IMR-90 (cell line): ENCODE data around the gene LRRC36. TPM values are rescaled to one million over a fixed set of nuclear protein-coding genes. Genes with fewer than 3 reads are reported as not detected.

Experiments used
- ATAC-seq: fragments of 200-7000 bp; cut with Tn5 transposase; 2 replicates; pipeline ENCODE4 v1.9.1; 2020; ENCODE audit warnings: low read depth, mild to moderate bottlenecking, moderate library complexity
- BruUV-seq: library from RNA; stranded (reverse); fragments of 400-500 nt; replicated peaks from 2 replicates; lab custom pipeline; 2021; lab: Mats Ljungman, UMichigan
- CTCF ChIA-PET: fragments of 300-600 bp; formaldehyde crosslinking; extraction: SDS; loops from one replicate; lab custom pipeline; 2021; ENCODE audit warnings: antibody characterized with exemption; lab: Yijun Ruan, JAX
- POLR2A ChIA-PET: fragments of 300-600 bp; sonication (Branson Sonifier 250); formaldehyde crosslinking; loops from one replicate; lab custom pipeline; 2022; ENCODE audit warnings: antibody characterized with exemption; ENCODE audit not compliant: unreplicated experiment; lab: Charles Lee
- DNase-seq: peaks from one replicate; pipeline ENCODE4 v3.0.0; 2013
- H2AFZ ChIP-seq: replicated peaks from 2 replicates; pipeline ENCODE3; 2013; ENCODE audit warnings: low read length, mild to moderate bottlenecking; ENCODE audit not compliant: poor library complexity
- H2AK5ac ChIP-seq: 2 replicates; pipeline ENCODE4 v1.6.1; 2013; ENCODE audit warnings: low read depth, low read length, inconsistent platforms
- H2AK9ac ChIP-seq: replicated peaks from 2 replicates; pipeline ENCODE3; 2013; ENCODE audit warnings: mild to moderate bottlenecking, low read depth, low read length, moderate library complexity; ENCODE audit not compliant: poor library complexity
- H2BK120ac ChIP-seq: 2 replicates; pipeline ENCODE4 v1.6.1; 2013; ENCODE audit warnings: low read depth, low read length, inconsistent platforms
- H2BK15ac ChIP-seq: 3 replicates; pipeline ENCODE4 v1.6.1; 2013; ENCODE audit warnings: low read depth, low read length, inconsistent platforms
- H2BK20ac ChIP-seq: 2 replicates; pipeline ENCODE4 v1.6.1; 2013; ENCODE audit warnings: low read depth, mild to moderate bottlenecking, inconsistent platforms, low read length, moderate library complexity
- H2BK5ac ChIP-seq: 2 replicates; pipeline ENCODE4 v1.6.1; 2013; ENCODE audit warnings: mild to moderate bottlenecking, low read depth, low read length, inconsistent platforms; ENCODE audit not compliant: poor library complexity, severe bottlenecking
- H3K14ac ChIP-seq: replicated peaks from 2 replicates; pipeline ENCODE4 v1.6.1; 2013; ENCODE audit warnings: low read depth, low read length, inconsistent platforms
- H3K18ac ChIP-seq: 2 replicates; pipeline ENCODE4 v1.6.1; 2013; ENCODE audit warnings: low read depth, low read length, control low read depth
- H3K23ac ChIP-seq: 2 replicates; pipeline ENCODE4 v1.6.1; 2013; ENCODE audit warnings: low read depth, low read length, inconsistent platforms
- H3K27ac ChIP-seq: 2 replicates; pipeline ENCODE4 v1.5.1; 2013; ENCODE audit warnings: mild to moderate bottlenecking, control low read depth, low read length; ENCODE audit not compliant: insufficient read depth
- H3K27me3 ChIP-seq: 2 replicates; pipeline ENCODE4 v1.6.1; 2013; ENCODE audit warnings: low read length; ENCODE audit not compliant: control insufficient read depth, insufficient read depth
- H3K36me3 ChIP-seq: 2 replicates; pipeline ENCODE4 v1.6.1; 2013; ENCODE audit warnings: low read length, mixed read lengths; ENCODE audit not compliant: control insufficient read depth, insufficient read depth
- H3K4ac ChIP-seq: 2 replicates; pipeline ENCODE4 v1.6.1; 2013; ENCODE audit warnings: low read depth, low read length, inconsistent platforms
- H3K4me1 ChIP-seq: 2 replicates; pipeline ENCODE4 v1.6.1; 2013; ENCODE audit warnings: low read length, mixed read lengths; ENCODE audit not compliant: control insufficient read depth, insufficient read depth
- H3K4me2 ChIP-seq: 2 replicates; pipeline ENCODE4 v1.6.1; 2013; ENCODE audit warnings: low read depth, mild to moderate bottlenecking, control low read depth, low read length, moderate library complexity
- H3K4me3 ChIP-seq: 2 replicates; pipeline ENCODE4 v1.5.1; 2013; ENCODE audit warnings: low read depth, mild to moderate bottlenecking, control low read depth, low read length, moderate library complexity; ENCODE audit not compliant: insufficient read depth
- H3K56ac ChIP-seq: 2 replicates; pipeline ENCODE4 v1.6.1; 2013; ENCODE audit warnings: low read length, inconsistent platforms; ENCODE audit not compliant: insufficient read depth; ENCODE audit errors: extremely low read depth
- H3K79me1 ChIP-seq, 2 experiments: 2 replicates each; pipeline ENCODE4 v1.6.1; 2013; ENCODE audit warnings: low read length in 2 of 2, inconsistent platforms in 1 of 2, low read depth in 1 of 2
- H3K9ac ChIP-seq: 2 replicates; pipeline ENCODE4 v1.6.1; 2013; ENCODE audit warnings: low read depth, low read length, control low read depth
- H3K9me1 ChIP-seq: 2 replicates; pipeline ENCODE4 v1.6.1; 2013; ENCODE audit warnings: low read length, inconsistent platforms; ENCODE audit not compliant: insufficient read depth
- H3K9me3 ChIP-seq: 2 replicates; pipeline ENCODE4 v1.6.1; 2013; ENCODE audit warnings: low read length; ENCODE audit not compliant: control insufficient read depth, insufficient read depth
- H4K20me1 ChIP-seq: 2 replicates; pipeline ENCODE4 v1.6.1; 2013; ENCODE audit warnings: low read length, inconsistent platforms; ENCODE audit not compliant: insufficient read depth
- H4K5ac ChIP-seq: 2 replicates; pipeline ENCODE4 v1.6.1; 2013; ENCODE audit warnings: mild to moderate bottlenecking, low read depth, low read length, control low read depth
- H4K8ac ChIP-seq, 2 experiments: 2 replicates each; pipeline ENCODE4 v1.6.1; 2013; ENCODE audit warnings: low read depth in 2 of 2, low read length in 2 of 2, control low read depth in 1 of 2, inconsistent platforms in 1 of 2
- H4K91ac ChIP-seq: 2 replicates; pipeline ENCODE4 v1.6.1; 2013; ENCODE audit warnings: low read depth, low read length, inconsistent platforms; ENCODE audit not compliant: insufficient read depth
- BHLHE40 ChIP-seq: fragments of 150-350 bp; IDR thresholded peaks from 2 replicates; pipeline ENCODE4 v1.6.1; 2016; ENCODE audit warnings: mild to moderate bottlenecking, low read depth, low read length
- CEBPB ChIP-seq: IDR thresholded peaks from 2 replicates; pipeline ENCODE4 v1.6.1; 2012; ENCODE audit warnings: low read depth, low read length, improper control_type of control experiment
- CHD1 ChIP-seq: IDR thresholded peaks from 2 replicates; pipeline ENCODE4 v1.6.1; 2012; ENCODE audit warnings: low read depth, low read length, improper control_type of control experiment
- FOS ChIP-seq: fragments of 150-350 bp; IDR thresholded peaks from 2 replicates; pipeline ENCODE4 v1.6.1; 2016; ENCODE audit warnings: low read depth, low read length
- MAFK ChIP-seq: IDR thresholded peaks from 2 replicates; pipeline ENCODE4 v1.6.1; 2012; ENCODE audit warnings: low read depth, low read length, improper control_type of control experiment
- MAZ ChIP-seq: IDR thresholded peaks from 2 replicates; pipeline ENCODE4 v1.6.1; 2012; ENCODE audit warnings: low read depth, mild to moderate bottlenecking, low read length, improper control_type of control experiment, moderate library complexity, borderline replicate concordance
- MXI1 ChIP-seq: IDR thresholded peaks from 2 replicates; pipeline ENCODE4 v1.6.1; 2012; ENCODE audit warnings: low read depth, mild to moderate bottlenecking, low read length, moderate library complexity, borderline replicate concordance
- NFE2L2 ChIP-seq: fragments of 150-350 bp; IDR thresholded peaks from 2 replicates; pipeline ENCODE4 v1.6.1; 2016; ENCODE audit warnings: low read depth, mild to moderate bottlenecking, low read length
- POLR2A ChIP-seq: IDR thresholded peaks from 2 replicates; pipeline ENCODE4 v1.6.1; 2012; ENCODE audit warnings: mild to moderate bottlenecking, low read depth, low read length
- RAD21 ChIP-seq: IDR thresholded peaks from 2 replicates; pipeline ENCODE4 v1.6.1; 2012; ENCODE audit warnings: low read length, improper control_type of control experiment
- RCOR1 ChIP-seq: IDR thresholded peaks from 2 replicates; pipeline ENCODE4 v1.6.1; 2012; ENCODE audit warnings: mild to moderate bottlenecking, low read length, improper control_type of control experiment; ENCODE audit not compliant: insufficient replicate concordance
- RFX5 ChIP-seq: IDR thresholded peaks from 2 replicates; pipeline ENCODE4 v1.8.0; 2012; ENCODE audit warnings: low read depth, mild to moderate bottlenecking, low read length, moderate library complexity
- SMC3 ChIP-seq: fragments of 150-350 bp; IDR thresholded peaks from 2 replicates; pipeline ENCODE4 v1.6.1; 2016; ENCODE audit warnings: low read depth, mild to moderate bottlenecking, antibody characterized with exemption, low read length, moderate library complexity
- WGBS, 2 experiments: methylation state at CpG; one replicate each; pipeline versions ENCODE4 v1.1.5 to v1.1.7; 2013; ENCODE audit warnings: missing lambda C conversion rate in 2 of 2; ENCODE audit not compliant: insufficient read length in 1 of 2; ENCODE audit errors: extremely low coverage in 2 of 2; 5-methylcytosine and 5-hydroxymethylcytosine counted together
- dilution Hi-C: fragments of 300-500 bp; cut with HindIII; formaldehyde crosslinking; loops from one replicate; pipeline ENCODE4 v1.14.3; 2018; ENCODE audit warnings: low sequenced_read_pairs; ENCODE audit not compliant: unreplicated experiment
- in situ Hi-C: fragments of 300-500 bp; cut with MboI; formaldehyde crosslinking; loops from 3 replicates; pipeline ENCODE4 v1.14.3; 2019; ENCODE audit warnings: low sequenced_read_pairs, inconsistent platforms, mixed read lengths
- intact Hi-C: fragments of 100-400 bp; cut with micrococcal nuclease; formaldehyde crosslinking; loops from 2 replicates; pipeline ENCODE4 v1.10.0; 2022
- polyA plus RNA-seq, 3 experiments: library from polyadenylated mRNA; depleted of rRNA; stranded (reverse); fragments of >200 nt; gene quantifications; 2 replicates each; pipeline ENCODE4 v1.2.3, GENCODE V29; 2012; ENCODE audit warnings: low replicate concordance in 1 of 3
- total RNA-seq: library from RNA; depleted of rRNA; stranded (reverse); fragments of >200 nt; gene quantifications from 2 replicates; pipeline ENCODE4 v1.2.3, GENCODE V29; 2012
- TF ChIP-seq, protein P1 (sequence below): fragments of 150-350 bp; IDR thresholded peaks from 2 replicates; pipeline ENCODE4 v1.6.1; 2017; ENCODE audit warnings: mild to moderate bottlenecking, antibody characterized with exemption, low read length, low read depth
- TF ChIP-seq, protein P2 (sequence below): conservative IDR thresholded peaks from 2 replicates; pipeline ENCODE4 v1.5.1; 2012; ENCODE audit warnings: mild to moderate bottlenecking, low read depth, low read length, improper control_type of control experiment

LRRC36 gene
- total and polyA plus RNA-seq, 2 of the 4 experiments (the other 2 are of a cell fraction): 0.18 to 0.29 TPM

GRCh38 chr16:67279296-67280089, 47.1 kb upstream of the LRRC36 start, which contains the start of gene PLEKHG4:
Gene PLEKHG4, plus strand, starts transcription at chr16:67279532. Its CDS starts 513 bp downstream, at chr16:67280045.
- peak within 1 kb of the TSS; percentile 99 for H2BK120ac ChIP-seq
- peak within 1 kb of the TSS; percentile 62 for H4K5ac ChIP-seq
- H2BK5ac ChIP-seq: peak within 1 kb of the TSS; percentile 95
- H2AK9ac ChIP-seq: peak within 1 kb of the TSS; percentile 94
- H3K9ac ChIP-seq: peak within 1 kb of the TSS; percentile 82
- 0 out of 2 replicates have a peak, but pooled peaks cover 4% of the 10 kb centered on the region for H4K20me1 ChIP-seq
- peak within 1 kb of the TSS; percentile 94 for H2BK15ac ChIP-seq
- CTCF ChIA-PET: no interaction called here
- H3K18ac ChIP-seq: peak within 1 kb of the TSS; percentile 66
- POLR2A ChIA-PET: no interaction called here
- ATAC-seq (peak; percentile 73), DNase-seq (peak; percentile 66)
- H3K9me1 ChIP-seq: peaks cover 29% of the 10 kb centered on the region
- H3K4me2 ChIP-seq: peak within 1 kb of the TSS; percentile 87
- 0 out of 2 replicates have a peak, but pooled peaks cover 3% of the 10 kb centered on the region for H3K36me3 ChIP-seq
- peak within 1 kb of the TSS; percentile 91 for H3K27ac ChIP-seq
- dilution Hi-C loops (no loop called here), in situ Hi-C loops (no loop called here), intact Hi-C loops (no loop called here)
- peak within 1 kb of the TSS; percentile 99 for H3K4ac ChIP-seq
- peak within 1 kb of the TSS; percentile 99 for H2BK20ac ChIP-seq
- H3K27me3 ChIP-seq: no peaks in the 10 kb centered on the region
- peak within 1 kb of the TSS; percentile 79 to 92 for H4K8ac ChIP-seq
- peak within 1 kb of the TSS; percentile 97 for H4K91ac ChIP-seq
- peaks cover 13 to 33% of the 10 kb centered on the region in 2 experiments; a peak in 3 of 4 replicates for H3K79me1 ChIP-seq
- BruUV-seq: no TSS peak
- H2AK5ac ChIP-seq: peak within 1 kb of the TSS; percentile 98
- WGBS, 2 experiments: 29% methylated on average over 23 of the region's 83 CpGs; no CpG with 5 or more reads in 1 of the 2 experiments
- H3K4me1 ChIP-seq: peaks cover 26% of the 10 kb centered on the region
- peak within 1 kb of the TSS; percentile 45 for H3K4me3 ChIP-seq
- H3K56ac ChIP-seq: peak within 1 kb of the TSS; percentile 92
- H3K14ac ChIP-seq: peak within 1 kb of the TSS; percentile 95
- H3K9me3 ChIP-seq: no peaks in the 10 kb centered on the region
- H2AFZ ChIP-seq: peak within 1 kb of the TSS; percentile 92
- H3K23ac ChIP-seq: peak within 1 kb of the TSS; percentile 89
- no peak for TF ChIP-seq MAFK
- peak; percentile 68 for TF ChIP-seq SMC3
- TF ChIP-seq POLR2A: peak; percentile 39
- TF ChIP-seq CHD1: no peak
- TF ChIP-seq CEBPB: no peak
- TF ChIP-seq MAZ: peak; percentile 63; the same call in 1 of the 2 replicates
- peak; percentile 75 for TF ChIP-seq RAD21
- TF ChIP-seq, protein P1, sequence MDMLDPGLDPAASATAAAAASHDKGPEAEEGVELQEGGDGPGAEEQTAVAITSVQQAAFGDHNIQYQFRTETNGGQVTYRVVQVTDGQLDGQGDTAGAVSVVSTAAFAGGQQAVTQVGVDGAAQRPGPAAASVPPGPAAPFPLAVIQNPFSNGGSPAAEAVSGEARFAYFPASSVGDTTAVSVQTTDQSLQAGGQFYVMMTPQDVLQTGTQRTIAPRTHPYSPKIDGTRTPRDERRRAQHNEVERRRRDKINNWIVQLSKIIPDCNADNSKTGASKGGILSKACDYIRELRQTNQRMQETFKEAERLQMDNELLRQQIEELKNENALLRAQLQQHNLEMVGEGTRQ: peak; percentile 61
- TF ChIP-seq RCOR1: no peak
- peak; percentile 67 for TF ChIP-seq BHLHE40
- TF ChIP-seq, protein P2, sequence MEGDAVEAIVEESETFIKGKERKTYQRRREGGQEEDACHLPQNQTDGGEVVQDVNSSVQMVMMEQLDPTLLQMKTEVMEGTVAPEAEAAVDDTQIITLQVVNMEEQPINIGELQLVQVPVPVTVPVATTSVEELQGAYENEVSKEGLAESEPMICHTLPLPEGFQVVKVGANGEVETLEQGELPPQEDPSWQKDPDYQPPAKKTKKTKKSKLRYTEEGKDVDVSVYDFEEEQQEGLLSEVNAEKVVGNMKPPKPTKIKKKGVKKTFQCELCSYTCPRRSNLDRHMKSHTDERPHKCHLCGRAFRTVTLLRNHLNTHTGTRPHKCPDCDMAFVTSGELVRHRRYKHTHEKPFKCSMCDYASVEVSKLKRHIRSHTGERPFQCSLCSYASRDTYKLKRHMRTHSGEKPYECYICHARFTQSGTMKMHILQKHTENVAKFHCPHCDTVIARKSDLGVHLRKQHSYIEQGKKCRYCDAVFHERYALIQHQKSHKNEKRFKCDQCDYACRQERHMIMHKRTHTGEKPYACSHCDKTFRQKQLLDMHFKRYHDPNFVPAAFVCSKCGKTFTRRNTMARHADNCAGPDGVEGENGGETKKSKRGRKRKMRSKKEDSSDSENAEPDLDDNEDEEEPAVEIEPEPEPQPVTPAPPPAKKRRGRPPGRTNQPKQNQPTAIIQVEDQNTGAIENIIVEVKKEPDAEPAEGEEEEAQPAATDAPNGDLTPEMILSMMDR: peak; percentile 88
- TF ChIP-seq RFX5: no peak
- no peak for TF ChIP-seq NFE2L2
- TF ChIP-seq FOS: no peak
- TF ChIP-seq MXI1: no peak
